ENCODE data around the gene EGLN2. TPM values are rescaled to one million over a fixed set of nuclear protein-coding genes. Genes with fewer than 3 reads are reported as not detected.

EGLN2 gene
- 83.4 and 83.8 TPM in 2 replicates for total RNA-seq (ENCODE audit: low replicate concordance)
- long read RNA-seq, transcript EGLN2-201 (6 exons, 2,102 nt) = major isoform, 19 of 22 reads
- long read RNA-seq, partial matches to known transcripts = 0 of 22 reads
- long read RNA-seq, other reads (novel, unspliced or antisense) = 1 of 22 reads

GRCh38 chr19:40798683-40799557 is at the start of gene EGLN2:
Gene EGLN2, plus strand, starts transcription at chr19:40799191. Its CDS starts 1,382 bp downstream, at chr19:40800573.
- no peaks in the 10 kb centered on the region for H3K27me3 Mint-ChIP-seq
- H3K4me1 Mint-ChIP-seq (ENCODE audit: unreplicated experiment) = peaks cover 29% of the 10 kb centered on the region
- peak within 1 kb of the TSS; percentile 95 for H3K4me3 Mint-ChIP-seq
- H3K9me3 Mint-ChIP-seq = no peaks in the 10 kb centered on the region
- peak within 1 kb of the TSS; percentile 98 for H3K27ac Mint-ChIP-seq
- no peak for TF ChIP-seq CTCF (conservative IDR thresholded peaks at IDR 0.05)
- no peaks in the 10 kb centered on the region for H3K36me3 Mint-ChIP-seq
- DNase-seq (ENCODE audit: extremely low spot score, unreplicated experiment) = peak; percentile 100

GRCh38 chr19:40750058-40750873 is 48.7 kb upstream of the EGLN2 start, which contains the start of gene ACTMAP:
Gene ACTMAP, minus strand, starts transcription at chr19:40750477. Its CDS starts 674 bp downstream, at chr19:40749803.
- Mint-ChIP-seq H3K27me3 (no peaks in the 10 kb centered on the region), H3K9me3 (no peaks in the 10 kb centered on the region), H3K4me3 (peak within 1 kb of the TSS; percentile 97), H3K36me3 (peaks cover 13% of the 10 kb centered on the region), H3K4me1 (ENCODE audit: unreplicated experiment) (peaks cover 31% of the 10 kb centered on the region), H3K27ac (peak within 1 kb of the TSS; percentile 98)
- TF ChIP-seq CTCF (conservative IDR thresholded peaks at IDR 0.05) = no peak
- DNase-seq (ENCODE audit: extremely low spot score, unreplicated experiment) = peak; percentile 99

GRCh38 chr19:40750874-40751537 is 48.0 kb upstream of the EGLN2 start, which contains the start of gene SNRPA:
Gene SNRPA, plus strand, starts transcription at chr19:40751203. Its CDS starts 206 bp downstream, at chr19:40751409.
- peak within 1 kb of the TSS; percentile 98 for H3K27ac Mint-ChIP-seq
- no peak for TF ChIP-seq CTCF (conservative IDR thresholded peaks at IDR 0.05)
- H3K4me3 Mint-ChIP-seq = peak within 1 kb of the TSS; percentile 97
- peaks cover 13% of the 10 kb centered on the region for H3K36me3 Mint-ChIP-seq
- H3K9me3 Mint-ChIP-seq = no peaks in the 10 kb centered on the region
- no peaks in the 10 kb centered on the region for H3K27me3 Mint-ChIP-seq
- H3K4me1 Mint-ChIP-seq (ENCODE audit: unreplicated experiment) = peaks cover 34% of the 10 kb centered on the region
- peak; percentile 96 for DNase-seq (ENCODE audit: extremely low spot score, unreplicated experiment)

- Mint-ChIP-seq H3K36me3 (peaks cover 20% of the 10 kb centered on the region), H3K27ac (peak overlapping the region; percentile 98), H3K9me3 (no peaks in the 10 kb centered on the region), H3K4me3 (peak overlapping the region; percentile 97), H3K27me3 (no peaks in the 10 kb centered on the region), H3K4me1 (ENCODE audit: unreplicated experiment) (peaks cover 34% of the 10 kb centered on the region)
- no peak for DNase-seq (ENCODE audit: extremely low spot score, unreplicated experiment)
- TF ChIP-seq CTCF (conservative IDR thresholded peaks at IDR 0.05) = no peak
Observed at GRCh38 chr19:40752257-40752781, 46.7 kb upstream of the EGLN2 start.

Data from type B pancreatic cell (in vitro differentiated cells).